Measurements from ENCODE around the gene RIOK3.
A peak's percentile ranks its signal among the peaks of the same experiment; 100 is the strongest.

Gene RIOK3

GRCh38 chr18:23515911-23516546 lies 62.9 kb downstream of the RIOK3 start:
- H3K27me3 Mint-ChIP-seq, result no peaks in the 10 kb centered on the region
- peaks cover 31 to 49% of the 10 kb centered on the region in 2 donors for H3K36me3 Mint-ChIP-seq
- H3K27ac Mint-ChIP-seq, result peak overlapping the region; percentile 44
- no peak overlapping the region for H3K4me3 Mint-ChIP-seq
- peak; percentile 97 to 98 for ATAC-seq (replicated peaks)
- peak; percentile 44 for DNase-seq
- H3K9me3 Mint-ChIP-seq, result no peaks in the 10 kb centered on the region
- H3K4me1 Mint-ChIP-seq, result peaks cover 14 to 47% of the 10 kb centered on the region in 2 donors

GRCh38 chr18:23519734-23520133 lies 66.6 kb downstream of the RIOK3 start:
- DNase-seq (no peak), ATAC-seq (replicated peaks) (no peak)
- no peak overlapping the region for H3K4me3 Mint-ChIP-seq
- peaks cover 45 to 58% of the 10 kb centered on the region in 2 donors for H3K36me3 Mint-ChIP-seq
- no peak overlapping the region for H3K27ac Mint-ChIP-seq
- no peaks in the 10 kb centered on the region for H3K9me3 Mint-ChIP-seq
- peaks cover 18 to 42% of the 10 kb centered on the region in 2 donors for H3K4me1 Mint-ChIP-seq
- no peaks in the 10 kb centered on the region for H3K27me3 Mint-ChIP-seq

GRCh38 chr18:23521271-23521670 lies 68.2 kb downstream of the RIOK3 start:
- H3K4me1 Mint-ChIP-seq, result peaks cover 9 to 28% of the 10 kb centered on the region in 2 donors
- H3K27me3 Mint-ChIP-seq, result no peaks in the 10 kb centered on the region
- H3K27ac Mint-ChIP-seq, result no peak overlapping the region
- no peaks in the 10 kb centered on the region for H3K9me3 Mint-ChIP-seq
- peaks cover 44 to 58% of the 10 kb centered on the region in 2 donors for H3K36me3 Mint-ChIP-seq
- no peak for ATAC-seq (replicated peaks)
- DNase-seq, result no peak
- H3K4me3 Mint-ChIP-seq, result no peak overlapping the region

GRCh38 chr18:23521907-23522306 lies 68.8 kb downstream of the RIOK3 start:
- ATAC-seq (replicated peaks) (no peak), DNase-seq (no peak)
- Mint-ChIP-seq H3K4me1 (peaks cover 9 to 27% of the 10 kb centered on the region in 2 donors), H3K27me3 (no peaks in the 10 kb centered on the region), H3K27ac (no peak overlapping the region), H3K9me3 (no peaks in the 10 kb centered on the region), H3K4me3 (no peak overlapping the region), H3K36me3 (peaks cover 42 to 62% of the 10 kb centered on the region in 2 donors)

GRCh38 chr18:23523429-23524212 lies 70.5 kb downstream of the RIOK3 start:
- H3K36me3 Mint-ChIP-seq, result peaks cover 38 to 63% of the 10 kb centered on the region in 2 donors

GRCh38 chr18:23524213-23524707 lies 71.2 kb downstream of the RIOK3 start:
- Mint-ChIP-seq H3K36me3 (peaks cover 43 to 65% of the 10 kb centered on the region in 2 donors), H3K9me3 (no peaks in the 10 kb centered on the region), H3K4me1 (peaks cover 9 to 35% of the 10 kb centered on the region in 2 donors), H3K27ac (no peak overlapping the region), H3K4me3 (no peak overlapping the region), H3K27me3 (no peaks in the 10 kb centered on the region)
- ATAC-seq (replicated peaks) (no peak), DNase-seq (no peak)

More at GRCh38 chr18:23523429-23524212, 70.5 kb downstream of the RIOK3 start:
- no peak for DNase-seq
- peak; percentile 82 to 87 for ATAC-seq (replicated peaks)
- Mint-ChIP-seq H3K27ac (peak overlapping the region; percentile 54), H3K9me3 (no peaks in the 10 kb centered on the region), H3K27me3 (no peaks in the 10 kb centered on the region), H3K4me3 (no peak overlapping the region), H3K4me1 (peaks cover 9 to 28% of the 10 kb centered on the region in 2 donors)

GRCh38 chr18:23526501-23527063 lies 73.5 kb downstream of the RIOK3 start:
- ATAC-seq (replicated peaks) (no peak), DNase-seq (no peak)
- H3K4me3 Mint-ChIP-seq, result no peak overlapping the region
- peaks cover 40 to 68% of the 10 kb centered on the region in 2 donors for H3K36me3 Mint-ChIP-seq
- H3K9me3 Mint-ChIP-seq, result no peaks in the 10 kb centered on the region
- peak overlapping the region; percentile 25 for H3K27ac Mint-ChIP-seq
- H3K27me3 Mint-ChIP-seq, result no peaks in the 10 kb centered on the region
- peaks cover 15 to 39% of the 10 kb centered on the region in 2 donors for H3K4me1 Mint-ChIP-seq

- H3K4me1 Mint-ChIP-seq, result peaks cover 11 to 26% of the 10 kb centered on the region in 2 donors
- H3K27ac Mint-ChIP-seq, result peak overlapping the region; percentile 77
- H3K4me3 Mint-ChIP-seq, result no peak overlapping the region
- ATAC-seq (replicated peaks) (no peak), DNase-seq (no peak)
- H3K36me3 Mint-ChIP-seq, result peaks cover 32 to 66% of the 10 kb centered on the region in 2 donors
- no peaks in the 10 kb centered on the region for H3K27me3 Mint-ChIP-seq
- no peaks in the 10 kb centered on the region for H3K9me3 Mint-ChIP-seq
Observed at GRCh38 chr18:23528580-23529472, 75.7 kb downstream of the RIOK3 start.

- peak overlapping the region; percentile 77 for H3K27ac Mint-ChIP-seq
- no peaks in the 10 kb centered on the region for H3K9me3 Mint-ChIP-seq
- no peaks in the 10 kb centered on the region for H3K27me3 Mint-ChIP-seq
- peak; percentile 82 to 91 for ATAC-seq (replicated peaks)
- H3K4me1 Mint-ChIP-seq, result peaks cover 8 to 18% of the 10 kb centered on the region in 2 donors
- peaks cover 31 to 63% of the 10 kb centered on the region in 2 donors for H3K36me3 Mint-ChIP-seq
- DNase-seq, result no peak
- no peak overlapping the region for H3K4me3 Mint-ChIP-seq
Observed at GRCh38 chr18:23529604-23530003, 76.5 kb downstream of the RIOK3 start.

- Mint-ChIP-seq H3K4me3 (no peak overlapping the region), H3K27me3 (no peaks in the 10 kb centered on the region), H3K27ac (peak overlapping the region; percentile 14), H3K4me1 (peaks cover 8 to 17% of the 10 kb centered on the region in 2 donors), H3K36me3 (peaks cover 35 to 64% of the 10 kb centered on the region in 2 donors), H3K9me3 (no peaks in the 10 kb centered on the region)
- ATAC-seq (replicated peaks) (no peak), DNase-seq (no peak)
Observed at GRCh38 chr18:23530195-23530594, 77.1 kb downstream of the RIOK3 start.

- H3K4me3 Mint-ChIP-seq, result no peak overlapping the region
- H3K27ac Mint-ChIP-seq, result peak overlapping the region; percentile 84
- H3K36me3 Mint-ChIP-seq, result peaks cover 44 to 68% of the 10 kb centered on the region in 2 donors
- no peak for DNase-seq
- no peaks in the 10 kb centered on the region for H3K27me3 Mint-ChIP-seq
- no peaks in the 10 kb centered on the region for H3K9me3 Mint-ChIP-seq
- ATAC-seq (replicated peaks), result no peak
- peaks cover 8 to 17% of the 10 kb centered on the region in 2 donors for H3K4me1 Mint-ChIP-seq
Observed at GRCh38 chr18:23531912-23532311, 78.8 kb downstream of the RIOK3 start.

All from stimulated activated naive B cell treated with anti-CD40 and anti-IgM and Interleukin-4, amounts not matched to agents 10 μg/mL and 1 μg/mL and 100 μg/mL, for 72 hours (primary cell).